HG03378 (cell line): Measurements from ENCODE around the gene SHKBP1.
"Not testable (repeated sequence)": the region's sequence is repeated elsewhere in the genome, so short reads cannot be mapped to it uniquely, and the experiment has no call there.

Source experiments
- ATAC-seq: cut with Tn5 transposase; IDR thresholded peaks from one replicate; pipeline ENCODE4 v1.9.1; 2021; ENCODE audit warnings: mild to moderate bottlenecking, moderate library complexity; ENCODE audit not compliant: unreplicated experiment

Gene SHKBP1

GRCh38 chr19:40582467-40582866 is 5.8 kb downstream of the SHKBP1 start:
- no peak for ATAC-seq

GRCh38 chr19:40583283-40583682 is 6.6 kb downstream of the SHKBP1 start:
- no peak for ATAC-seq

- no peak for ATAC-seq
These were observed 7.3 kb downstream of the SHKBP1 start for GRCh38 chr19:40584007-40584406.

- ATAC-seq = no peak
These were observed 8.7 kb downstream of the SHKBP1 start for GRCh38 chr19:40585241-40585981.

DNA sequence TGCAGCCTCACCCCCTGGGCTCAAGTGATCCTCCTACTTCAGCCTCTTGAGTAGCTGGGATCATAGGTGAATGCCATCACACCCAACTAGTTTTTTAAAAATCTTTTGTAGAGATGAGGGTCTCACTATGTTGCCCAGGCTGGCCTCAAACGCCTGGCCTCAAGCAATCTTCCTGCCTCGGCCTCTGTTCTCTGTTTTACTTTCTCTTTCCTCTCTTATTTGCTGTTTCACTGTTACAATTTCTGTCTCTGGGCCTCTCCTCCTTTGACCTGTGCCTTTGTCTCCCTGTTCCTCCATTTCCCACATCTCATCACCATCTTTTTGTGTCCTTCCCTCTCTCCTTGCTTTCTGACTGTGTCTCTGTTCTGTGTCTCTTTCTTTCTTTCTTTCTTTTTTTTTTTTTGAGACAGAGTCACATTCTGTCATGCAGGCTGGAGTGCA is 9.3 kb downstream of the SHKBP1 start:
- ATAC-seq = no peak

DNA sequence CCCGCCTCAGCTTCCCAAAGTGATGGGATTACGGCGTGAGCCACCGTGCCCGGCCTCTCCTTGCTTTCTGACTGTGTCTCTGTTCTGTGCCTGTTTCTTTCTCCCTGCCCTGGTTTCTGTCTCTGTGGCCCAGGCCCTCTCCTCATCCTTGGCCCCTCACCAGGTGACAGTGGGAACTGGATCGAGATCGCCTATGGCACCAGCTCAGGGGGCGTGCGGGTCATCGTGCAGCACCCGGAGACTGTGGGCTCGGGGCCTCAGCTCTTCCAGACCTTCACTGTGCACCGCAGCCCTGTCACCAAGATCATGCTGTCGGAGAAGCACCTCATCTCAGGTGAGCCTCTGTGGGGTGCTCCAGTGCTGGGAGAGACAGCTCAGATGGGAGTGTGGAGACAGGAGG is 9.9 kb downstream of the SHKBP1 start:
- no peak for ATAC-seq

GRCh38 chr19:40588110-40588854 is 11.6 kb downstream of the SHKBP1 start:
- no peak for ATAC-seq

DNA sequence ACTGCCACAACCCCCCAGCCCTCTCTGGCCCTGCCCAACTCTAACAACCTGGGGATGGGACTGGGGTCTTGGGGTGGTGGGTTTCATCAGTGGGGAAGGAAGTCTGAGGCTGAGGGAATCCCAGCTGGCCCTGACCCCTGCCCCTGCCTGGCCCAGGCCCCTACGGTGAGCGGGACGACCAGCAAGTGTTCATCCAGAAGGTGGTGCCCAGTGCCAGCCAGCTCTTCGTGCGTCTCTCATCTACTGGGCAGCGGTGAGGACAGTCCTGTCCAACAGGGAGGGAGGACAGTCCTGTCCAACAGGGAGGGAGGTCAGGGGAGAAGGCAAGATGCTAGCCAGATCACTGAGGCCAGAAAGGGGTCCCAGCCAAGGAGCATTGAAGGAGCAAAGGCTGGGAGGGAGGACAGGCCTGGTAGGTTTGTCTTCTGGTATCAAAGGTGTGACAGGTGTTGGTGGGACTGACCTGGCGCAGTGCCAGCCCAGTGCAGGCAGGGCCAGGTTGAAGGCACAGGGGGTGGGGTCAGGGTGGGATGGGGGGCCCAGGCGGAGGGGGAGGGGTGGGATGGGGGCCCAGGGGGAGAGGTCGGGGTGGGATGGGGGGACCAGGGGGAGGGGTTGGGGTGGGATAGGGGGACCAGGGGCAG is 12.4 kb downstream of the SHKBP1 start:
- no peak for ATAC-seq

DNA sequence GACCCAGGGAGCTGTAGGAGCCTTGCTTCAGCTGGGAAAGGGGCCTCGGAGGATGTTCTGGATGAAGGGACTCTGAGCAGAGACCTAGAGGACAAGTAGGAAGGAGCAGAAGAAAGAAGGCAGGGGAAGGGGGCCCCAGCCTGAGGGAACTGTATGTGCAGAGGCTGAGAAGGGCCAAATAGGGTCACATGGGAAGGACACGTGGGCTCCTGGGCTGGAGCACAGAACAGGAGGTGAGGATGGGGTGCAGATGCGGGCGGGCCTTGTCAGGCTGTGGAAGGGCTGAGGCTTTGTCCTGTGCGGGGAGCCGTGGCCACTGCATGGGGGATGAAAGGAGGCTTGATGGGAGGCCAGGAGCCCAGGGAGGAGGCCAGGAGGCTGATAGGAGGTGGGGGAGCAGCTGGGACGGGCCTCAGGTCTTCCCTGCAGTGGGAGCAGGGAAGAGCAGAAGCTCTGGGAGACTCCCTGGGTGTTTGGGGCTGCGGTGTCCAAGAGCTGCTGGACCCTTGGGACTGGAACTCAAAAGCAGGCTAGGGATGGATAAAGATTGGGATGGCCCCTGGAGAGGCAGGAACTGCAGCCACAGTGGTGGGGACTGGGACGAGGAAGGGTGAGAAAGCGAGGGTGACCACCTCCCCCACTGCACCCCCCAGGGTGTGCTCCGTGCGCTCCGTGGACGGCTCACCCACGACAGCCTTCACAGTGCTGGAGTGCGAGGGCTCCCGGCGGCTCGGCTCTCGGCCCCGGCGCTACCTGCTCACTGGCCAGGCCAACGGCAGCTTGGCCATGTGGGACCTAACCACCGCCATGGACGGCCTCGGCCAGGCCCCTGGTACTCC is 13.1 kb downstream of the SHKBP1 start:
- ATAC-seq = no peak

- ATAC-seq = no peak
These were observed 14.0 kb downstream of the SHKBP1 start for GRCh38 chr19:40590464-40591265.

GRCh38 chr19:40591724-40592123 is 15.1 kb downstream of the SHKBP1 start:
- ATAC-seq = not testable (repeated sequence)

GRCh38 chr19:40592170-40592569 is 15.5 kb downstream of the SHKBP1 start:
- no peak for ATAC-seq

GRCh38 chr19:40594255-40594654 is 17.6 kb downstream of the SHKBP1 start:
- no peak for ATAC-seq

- ATAC-seq = no peak
These were observed 18.0 kb downstream of the SHKBP1 start for GRCh38 chr19:40594657-40595091.

GRCh38 chr19:40596608-40597328 is 20.1 kb downstream of the SHKBP1 start:
- no peak for ATAC-seq

GRCh38 chr19:40597329-40597838 is 20.7 kb downstream of the SHKBP1 start:
- no peak for ATAC-seq

DNA sequence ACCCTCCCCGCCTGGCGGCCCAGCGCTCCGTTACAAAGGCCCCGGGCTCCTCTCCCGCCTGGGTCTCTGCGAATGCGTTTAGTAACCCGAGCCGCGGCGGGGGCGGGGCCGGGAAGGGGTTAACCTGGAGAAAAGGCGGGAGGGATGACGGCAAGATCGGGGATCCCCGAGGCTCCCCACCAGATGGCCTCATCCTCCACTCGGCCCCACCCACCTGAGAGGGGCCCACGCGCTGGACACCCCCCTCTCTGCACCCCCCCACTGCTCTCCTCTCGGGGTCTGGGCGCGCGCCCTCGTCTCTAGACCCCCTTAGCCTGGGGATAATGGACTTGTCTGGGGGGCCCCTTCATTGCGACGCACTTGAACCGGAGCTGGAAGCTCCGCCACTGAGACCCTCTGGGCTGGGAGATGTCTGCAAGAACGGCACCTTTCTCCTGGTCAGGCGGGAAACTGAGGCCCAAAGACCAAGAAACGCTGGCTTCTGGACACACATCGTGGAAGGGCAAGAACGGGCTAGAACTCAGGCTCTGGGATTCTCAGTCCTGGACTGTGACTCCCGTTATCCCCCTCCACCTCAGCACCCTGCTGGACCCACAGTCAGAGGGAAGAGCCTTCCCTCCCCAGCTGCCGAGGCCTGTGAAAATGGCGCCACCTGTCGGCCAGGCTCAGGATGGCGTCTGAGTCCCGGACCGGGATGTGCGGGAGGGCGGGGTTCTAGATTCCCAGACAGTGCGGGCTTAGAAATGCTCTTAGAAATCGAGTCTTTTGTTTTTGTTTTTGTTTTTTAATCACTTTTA is 21.6 kb downstream of the SHKBP1 start:
- ATAC-seq = no peak

DNA sequence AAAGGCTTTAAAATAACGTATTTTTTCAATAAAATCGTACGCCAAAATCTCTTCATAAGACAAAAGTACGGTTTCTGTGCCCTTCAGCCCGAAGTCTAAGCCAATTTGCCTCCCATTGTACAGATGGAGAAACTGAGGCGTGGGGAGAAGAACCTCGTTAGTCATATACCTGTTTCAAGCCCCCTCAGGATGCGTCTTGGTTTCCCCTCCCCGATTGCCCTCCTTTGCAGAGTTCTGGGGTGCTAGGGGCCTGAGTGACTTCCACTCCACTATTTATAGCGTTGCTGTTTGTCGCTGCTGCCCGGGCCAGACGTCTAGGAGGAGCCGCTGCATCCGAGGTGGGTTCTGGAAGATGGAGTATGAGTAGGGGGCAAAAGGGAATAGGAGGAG is 22.2 kb downstream of the SHKBP1 start:
- no peak for ATAC-seq
